Ishikawa (cell line): ENCODE data around the gene TAF1C.

Experiments used
- CREB1 ChIP-seq: IDR thresholded peaks from 2 replicates; pipeline ENCODE4 v1.6.1; 2012; ENCODE audit warnings: low read depth
- NFIC ChIP-seq: IDR thresholded peaks from 2 replicates; pipeline ENCODE4 v1.6.1; 2012
- RAD21 ChIP-seq: IDR thresholded peaks from 2 replicates; pipeline ENCODE4 v1.6.1; 2012; ENCODE audit warnings: low read depth
- TAF1 ChIP-seq: IDR thresholded peaks from 2 replicates; pipeline ENCODE4 v1.6.1; 2012; ENCODE audit warnings: low read depth, mild to moderate bottlenecking
- TEAD4 ChIP-seq: IDR thresholded peaks from 2 replicates; pipeline ENCODE4 v1.6.1; 2012

- TF ChIP-seq TEAD4 (no peak), NFIC (no peak), RAD21 (no peak), TAF1 (no peak), CREB1 (no peak)
Measured at GRCh38 chr16:84165746-84166145, 21.1 kb downstream of the TAF1C start.
